Rectal smooth muscle tissue (tissue), 1 donor: ENCODE data around the gene AKR1D1.
"Not testable (repeated sequence)": the region's sequence is repeated elsewhere in the genome, so short reads cannot be mapped to it uniquely, and the experiment has no call there.

ENCODE experiments used
- H3K27ac ChIP-seq: one replicate; pipeline ENCODE4 v1.7.0; 2013; ENCODE audit warnings: low read depth, low read length, inconsistent platforms
- H3K27me3 ChIP-seq: one replicate; pipeline ENCODE4 v1.7.0; 2013; ENCODE audit warnings: low read length; ENCODE audit not compliant: control insufficient read depth, insufficient read depth
- H3K36me3 ChIP-seq: one replicate; pipeline ENCODE4 v1.7.0; 2013; ENCODE audit warnings: low read length; ENCODE audit not compliant: control insufficient read depth, insufficient read depth
- H3K4me1 ChIP-seq: one replicate; pipeline ENCODE4 v1.7.0; 2013; ENCODE audit warnings: low read length; ENCODE audit not compliant: control insufficient read depth, insufficient read depth
- H3K4me3 ChIP-seq: one replicate; pipeline ENCODE4 v1.7.0; 2013; ENCODE audit warnings: low read length
- H3K9ac ChIP-seq: one replicate; pipeline ENCODE4 v1.7.0; 2013; ENCODE audit warnings: low read length

AKR1D1 gene

DNA sequence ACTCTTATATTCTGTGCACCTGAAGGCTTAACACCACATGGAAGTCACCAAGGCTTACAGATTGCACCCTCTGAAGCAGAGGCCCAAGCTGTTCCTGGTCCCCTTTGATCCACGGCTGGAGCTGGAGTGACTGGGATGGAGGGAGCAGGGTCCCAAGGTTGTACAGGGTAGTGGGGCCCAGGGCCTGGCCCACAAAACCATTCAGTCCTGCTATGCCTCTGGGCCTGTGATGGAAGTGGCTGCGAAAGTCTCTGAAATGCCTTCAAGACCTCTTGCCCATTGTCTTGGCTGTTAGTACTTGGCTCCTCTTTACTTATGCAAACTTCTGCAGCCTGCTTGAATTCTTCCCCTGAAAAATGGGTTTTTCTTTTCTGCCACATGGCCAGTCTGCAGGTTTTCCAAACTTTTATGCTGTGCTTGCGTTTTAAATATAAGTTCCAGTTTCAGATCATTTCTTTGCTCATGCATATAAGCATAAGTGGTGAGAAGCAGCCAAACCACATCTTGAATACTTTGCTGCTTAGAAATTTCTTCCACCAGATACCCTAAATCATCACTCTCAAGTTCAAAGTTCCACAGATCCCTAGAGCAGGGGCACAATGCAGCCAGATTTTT, 53.4 kb downstream of the AKR1D1 start:
- H3K36me3 ChIP-seq = no peaks in the 10 kb centered on the region
- no peak overlapping the region for H3K4me3 ChIP-seq
- H3K27me3 ChIP-seq = no peaks in the 10 kb centered on the region
- H3K4me1 ChIP-seq = no peaks in the 10 kb centered on the region
- H3K27ac ChIP-seq = no peak overlapping the region
- no peak overlapping the region for H3K9ac ChIP-seq

DNA sequence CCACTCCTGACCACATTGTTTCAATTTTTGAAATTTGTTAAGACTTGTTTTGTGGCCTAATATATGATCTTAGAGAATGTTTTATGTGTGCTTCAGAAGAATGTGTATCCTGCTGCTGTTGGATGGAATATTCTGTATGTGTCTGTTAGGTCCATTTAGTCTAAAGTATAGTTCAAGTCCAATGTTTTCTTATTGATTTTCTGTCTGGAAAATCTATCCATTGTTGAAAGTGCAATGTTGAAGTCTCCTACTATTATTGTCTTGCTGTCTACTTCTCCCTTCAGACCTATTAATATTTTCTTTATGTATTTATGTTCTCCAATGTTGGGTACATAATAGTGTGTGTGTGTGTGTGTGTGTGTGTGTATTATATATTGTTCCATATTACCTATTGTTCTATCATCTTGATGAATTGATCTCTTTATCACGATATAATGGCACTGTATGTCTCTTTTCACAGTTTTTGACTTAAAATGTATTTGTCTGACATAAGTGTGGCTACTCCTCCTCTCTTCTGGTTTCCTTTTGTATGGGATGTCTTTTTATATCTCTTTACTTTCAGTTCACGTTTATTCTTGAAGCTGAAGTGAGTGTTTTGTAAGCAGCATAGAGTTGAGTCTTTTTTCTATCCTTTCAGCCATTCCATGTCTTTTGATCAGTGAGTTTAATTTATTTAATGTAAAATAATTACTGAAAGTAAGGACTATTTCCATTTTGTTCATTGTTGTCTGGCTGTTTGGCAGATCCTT, 61.3 kb downstream of the AKR1D1 start:
- Histone ChIP-seq H3K27ac (no peak overlapping the region), H3K9ac (no peak overlapping the region), H3K4me3 (no peak overlapping the region)

DNA sequence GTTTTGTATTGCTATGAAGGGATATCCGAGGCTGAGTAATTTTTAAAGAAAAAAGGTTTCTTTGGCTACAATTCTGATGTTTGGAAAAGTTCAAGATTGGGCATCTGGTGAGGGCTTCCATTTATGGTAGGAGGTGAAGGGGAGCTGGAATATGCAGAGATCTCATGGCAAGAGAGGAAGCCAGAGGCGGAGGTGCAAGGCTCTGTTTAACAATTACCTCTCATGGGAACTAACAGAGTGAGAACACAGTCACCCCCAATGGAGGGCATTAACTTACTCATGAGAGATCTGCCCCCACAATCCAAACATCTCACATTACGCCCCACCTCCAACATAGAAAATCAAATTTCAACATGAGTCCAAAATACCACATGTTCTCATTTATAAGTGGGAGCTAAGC, 62.0 kb downstream of the AKR1D1 start:
- Histone ChIP-seq H3K36me3 (no peaks in the 10 kb centered on the region), H3K4me1 (no peaks in the 10 kb centered on the region), H3K9ac (no peak overlapping the region), H3K27me3 (no peaks in the 10 kb centered on the region), H3K27ac (no peak overlapping the region), H3K4me3 (no peak overlapping the region)

More for the DNA sequence above, 61.3 kb downstream of the AKR1D1 start:
- Histone ChIP-seq H3K4me1 (no peaks in the 10 kb centered on the region), H3K27me3 (no peaks in the 10 kb centered on the region), H3K36me3 (no peaks in the 10 kb centered on the region)

DNA sequence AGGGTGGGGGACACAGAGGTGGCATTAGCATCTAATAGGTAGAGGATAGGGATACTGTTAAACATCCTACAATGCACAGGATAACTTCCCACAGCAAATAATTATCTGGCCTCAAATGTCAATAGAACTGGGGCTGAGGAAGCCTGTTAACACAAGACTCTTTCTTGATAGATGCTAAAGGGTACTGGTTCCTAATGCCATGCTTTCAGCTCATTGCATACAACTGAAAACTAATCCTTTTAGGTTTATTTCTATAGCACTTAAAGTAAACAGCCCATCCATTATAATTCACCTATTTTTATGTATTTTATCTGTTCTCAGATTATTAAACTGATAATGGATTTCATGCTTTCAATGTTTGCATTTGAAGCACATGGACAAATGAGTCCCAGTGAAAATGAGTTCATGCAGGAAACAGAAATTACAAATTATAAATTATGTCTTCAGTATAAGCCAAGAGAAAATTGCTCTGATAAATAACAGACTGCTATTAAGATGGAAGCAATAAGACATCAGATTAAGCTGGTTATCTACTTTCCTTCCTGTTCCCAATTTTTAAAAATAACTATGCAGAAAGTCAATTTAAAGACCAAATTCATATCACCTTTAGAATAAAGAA, 66.4 kb downstream of the AKR1D1 start:
- H3K9ac ChIP-seq = no peak overlapping the region
- H3K36me3 ChIP-seq = no peaks in the 10 kb centered on the region
- H3K4me3 ChIP-seq = no peak overlapping the region
- H3K4me1 ChIP-seq = no peaks in the 10 kb centered on the region
- H3K27ac ChIP-seq = no peak overlapping the region
- H3K27me3 ChIP-seq = no peaks in the 10 kb centered on the region

DNA sequence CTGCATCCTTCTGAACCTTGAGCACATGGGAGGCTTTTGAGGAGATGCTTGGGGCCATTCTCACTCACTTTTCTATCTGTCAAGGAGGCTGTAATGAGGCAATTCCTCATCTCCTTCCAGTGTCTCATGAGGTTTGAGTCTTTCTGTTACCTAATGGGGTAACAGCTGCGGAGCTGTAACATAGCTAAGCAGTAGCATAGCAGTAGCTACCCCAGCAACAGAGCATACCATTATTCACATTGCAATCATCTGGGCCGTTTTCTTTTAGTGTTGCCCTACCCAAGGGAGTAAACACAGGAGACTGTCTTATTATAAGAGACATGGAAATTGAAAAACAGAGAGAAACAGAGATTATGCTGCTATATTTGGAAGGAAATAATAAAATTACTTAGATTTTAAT, 68.7 kb downstream of the AKR1D1 start:
- Histone ChIP-seq H3K9ac (no peak overlapping the region), H3K4me1 (no peaks in the 10 kb centered on the region), H3K27ac (no peak overlapping the region), H3K27me3 (no peaks in the 10 kb centered on the region), H3K4me3 (no peak overlapping the region), H3K36me3 (no peaks in the 10 kb centered on the region)

DNA sequence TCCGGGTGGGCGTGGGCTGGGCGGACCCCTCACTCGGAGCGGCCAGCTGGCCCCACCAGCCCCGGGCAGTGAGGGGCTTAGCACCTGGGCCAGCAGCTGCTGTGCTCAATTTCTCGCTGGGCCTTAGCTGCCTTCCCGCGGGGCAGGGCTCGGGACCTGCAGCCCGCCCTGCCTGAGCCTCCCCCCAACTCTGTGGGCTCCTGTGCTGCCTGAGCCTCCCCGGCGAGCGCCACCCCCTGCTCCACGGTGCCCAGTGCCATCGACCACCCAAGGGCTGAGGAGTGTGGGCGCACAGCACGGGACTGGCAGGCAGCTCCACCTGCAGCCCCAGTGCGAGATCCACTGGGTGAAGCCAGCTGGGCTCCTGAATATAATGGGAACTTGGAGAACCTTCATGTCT, 70.0 kb downstream of the AKR1D1 start:
- H3K27ac ChIP-seq, H3K4me1 ChIP-seq, H3K9ac ChIP-seq, H3K4me3 ChIP-seq, H3K27me3 ChIP-seq, H3K36me3 ChIP-seq: not testable (repeated sequence)

DNA sequence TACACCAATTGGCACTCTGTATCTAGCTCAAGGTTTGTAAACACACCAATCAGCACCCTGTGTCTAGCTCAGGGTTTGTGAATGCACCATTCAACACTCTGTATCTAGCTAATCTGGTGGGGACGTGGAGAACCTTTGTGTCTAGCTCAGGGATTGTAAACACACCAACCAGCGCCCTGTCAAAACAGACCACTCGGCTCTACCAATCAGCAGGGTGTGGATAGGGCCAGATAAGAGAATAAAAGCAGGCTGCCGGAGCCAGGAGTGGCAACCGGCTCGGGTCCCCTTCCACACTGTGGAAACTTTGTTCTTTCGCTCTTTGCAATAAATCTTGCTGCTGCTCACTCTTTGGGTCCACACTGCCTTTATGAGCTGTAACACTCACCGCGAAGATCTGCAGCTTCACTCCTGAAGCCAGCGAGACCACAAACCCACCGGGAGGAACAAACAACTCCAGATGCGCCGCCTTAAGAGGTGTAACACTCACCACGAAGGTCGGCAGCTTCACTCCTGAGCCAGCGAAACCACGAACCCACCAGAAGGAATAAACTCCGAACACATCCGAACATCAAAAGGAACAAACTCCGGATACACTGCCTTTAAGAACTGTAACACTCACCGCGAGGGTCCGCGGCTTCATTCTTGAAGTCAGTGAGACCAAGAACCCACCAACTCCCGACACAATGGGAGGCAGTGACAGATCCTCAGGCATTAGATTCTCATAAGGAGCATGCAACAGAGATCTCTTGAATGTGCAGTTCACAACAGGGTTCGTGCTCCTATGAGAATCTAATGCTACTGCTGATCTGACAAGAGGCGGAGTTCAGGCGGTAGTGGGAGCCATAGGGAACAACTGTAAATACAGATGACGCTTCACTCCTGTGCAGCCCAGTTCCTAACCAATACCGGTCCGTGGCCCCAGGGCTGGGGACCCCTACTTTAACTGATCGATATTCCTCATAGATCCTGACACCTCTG, 70.8 kb downstream of the AKR1D1 start:
- H3K36me3 ChIP-seq, H3K9ac ChIP-seq, H3K27me3 ChIP-seq, H3K27ac ChIP-seq, H3K4me1 ChIP-seq, H3K4me3 ChIP-seq: not testable (repeated sequence)

DNA sequence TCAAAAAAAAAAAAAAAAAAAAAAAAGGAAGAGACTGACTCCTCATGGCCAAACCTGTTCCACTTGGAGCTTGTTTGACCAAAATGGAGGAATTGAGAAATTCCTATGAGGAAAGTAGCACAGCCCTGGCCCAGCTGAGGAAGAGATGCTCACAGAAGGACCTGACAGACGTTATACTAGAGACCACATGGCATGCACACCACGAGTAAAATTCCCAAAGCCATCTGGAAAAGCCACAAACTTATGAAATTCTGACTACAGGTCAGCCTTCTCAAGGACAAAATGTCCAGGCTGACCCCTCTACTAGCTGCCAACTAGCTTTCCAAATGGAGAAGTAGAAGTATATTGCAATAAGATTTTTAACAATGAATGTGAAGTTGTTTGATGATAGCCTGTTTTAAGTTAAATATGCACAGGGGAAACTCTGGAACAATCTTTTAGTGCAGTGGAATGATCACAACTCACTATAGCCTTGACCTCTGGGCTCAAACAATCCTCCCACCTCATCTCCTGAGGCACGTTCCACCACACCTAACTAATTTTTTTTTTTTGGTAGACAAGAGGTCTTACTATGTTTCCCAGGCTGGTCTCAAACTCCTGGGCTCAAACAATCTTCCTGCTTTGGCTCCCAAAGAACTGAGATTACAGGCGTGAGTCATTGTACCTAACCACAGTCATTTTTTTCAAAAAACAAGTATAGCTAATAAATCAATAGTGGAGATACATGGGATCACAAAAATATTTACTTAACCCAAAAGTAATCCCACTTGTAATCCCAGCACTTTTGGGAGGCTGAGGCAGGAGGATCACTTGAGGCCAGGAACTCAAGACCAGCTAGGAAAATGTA, 75.7 kb downstream of the AKR1D1 start:
- H3K27ac ChIP-seq = no peak overlapping the region
- no peak overlapping the region for H3K4me3 ChIP-seq
- no peaks in the 10 kb centered on the region for H3K27me3 ChIP-seq
- H3K36me3 ChIP-seq = no peaks in the 10 kb centered on the region
- no peak overlapping the region for H3K9ac ChIP-seq
- H3K4me1 ChIP-seq = no peaks in the 10 kb centered on the region

DNA sequence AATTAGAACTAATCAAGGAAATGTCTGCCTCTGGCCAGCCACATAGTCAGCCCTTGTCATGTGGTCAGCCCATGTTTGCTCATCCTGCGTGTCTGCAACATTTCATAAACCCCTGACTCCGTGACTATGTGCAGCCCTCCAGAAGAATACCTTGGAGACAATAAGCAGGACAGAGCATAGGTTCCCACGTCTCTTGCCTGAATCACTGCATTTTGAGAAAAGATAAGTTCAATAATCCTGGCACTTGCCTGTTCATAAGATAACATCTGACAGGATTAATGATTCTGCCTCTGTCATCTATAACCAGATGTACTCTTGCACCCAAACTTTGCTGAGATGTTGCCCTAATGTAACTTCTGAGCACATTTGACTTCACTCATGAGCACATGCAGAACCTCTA, 78.4 kb downstream of the AKR1D1 start:
- no peaks in the 10 kb centered on the region for H3K36me3 ChIP-seq
- H3K4me1 ChIP-seq = no peaks in the 10 kb centered on the region
- no peak overlapping the region for H3K9ac ChIP-seq
- no peak overlapping the region for H3K27ac ChIP-seq
- no peak overlapping the region for H3K4me3 ChIP-seq
- H3K27me3 ChIP-seq = no peaks in the 10 kb centered on the region

DNA sequence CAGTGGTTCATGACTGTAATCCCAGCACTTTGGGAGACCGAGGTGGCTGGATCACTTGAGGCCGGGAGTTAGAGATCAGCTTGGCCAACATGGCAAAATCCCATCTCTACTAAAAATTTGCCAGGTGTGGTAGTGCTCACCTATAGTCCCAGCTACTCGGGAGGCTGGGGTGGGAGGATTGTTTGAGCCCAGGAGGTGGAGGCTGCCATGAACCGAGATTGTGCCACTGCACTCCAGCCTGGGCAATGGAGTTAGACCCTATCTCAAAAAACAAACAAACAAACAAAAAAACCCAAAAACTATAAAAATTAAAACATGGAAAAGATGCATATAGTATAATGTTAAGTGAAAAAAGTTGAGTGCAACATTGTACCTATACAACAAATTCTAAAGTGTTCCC, 81.4 kb downstream of the AKR1D1 start:
- no peaks in the 10 kb centered on the region for H3K4me1 ChIP-seq
- no peak overlapping the region for H3K9ac ChIP-seq
- no peak overlapping the region for H3K4me3 ChIP-seq
- H3K27ac ChIP-seq = no peak overlapping the region
- H3K27me3 ChIP-seq = no peaks in the 10 kb centered on the region
- H3K36me3 ChIP-seq = no peaks in the 10 kb centered on the region

DNA sequence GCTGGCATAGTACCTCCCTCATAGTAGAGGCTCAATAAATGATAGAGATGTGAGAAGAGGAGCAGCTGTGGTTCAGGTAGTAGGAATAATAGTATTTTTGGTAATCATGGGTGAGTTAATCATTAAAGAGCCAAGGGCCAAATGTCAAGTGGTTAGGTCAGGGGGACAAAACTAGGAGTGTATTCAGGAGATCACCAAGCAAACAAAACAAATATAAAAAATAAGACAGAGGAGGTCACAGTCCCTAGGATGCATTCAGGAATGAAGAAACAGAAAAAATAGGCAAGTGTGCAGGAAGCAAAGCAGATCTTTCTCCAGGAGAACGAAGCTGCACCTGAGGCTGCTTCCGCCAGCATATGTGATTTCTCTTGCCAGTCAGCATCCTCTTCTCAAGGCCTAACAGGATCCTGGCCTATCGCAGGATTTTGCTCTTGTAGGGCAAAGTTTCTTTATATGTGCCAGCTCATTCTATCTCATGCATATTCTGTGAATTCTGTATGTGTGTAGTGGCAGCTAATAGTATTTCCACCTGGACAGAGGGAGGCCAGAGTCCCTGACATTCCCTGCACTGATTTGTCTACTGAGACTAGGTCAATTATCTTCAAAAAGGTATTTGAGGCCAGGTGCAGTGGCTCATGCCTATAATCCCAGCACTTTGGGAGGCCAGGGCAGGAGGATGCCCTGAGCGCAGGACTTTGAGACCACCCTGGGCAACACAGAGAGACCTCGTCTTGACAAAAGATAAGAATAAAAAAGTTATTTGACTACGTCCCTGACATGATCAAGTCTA, 82.7 kb downstream of the AKR1D1 start:
- H3K4me1 ChIP-seq = no peaks in the 10 kb centered on the region
- H3K27ac ChIP-seq = no peak overlapping the region
- no peak overlapping the region for H3K9ac ChIP-seq
- H3K4me3 ChIP-seq = no peak overlapping the region
- no peaks in the 10 kb centered on the region for H3K27me3 ChIP-seq
- H3K36me3 ChIP-seq = no peaks in the 10 kb centered on the region
